ELR (cell line): ENCODE data around the gene CYP2A6.
"Not testable (repeated sequence)": the region's sequence is repeated elsewhere in the genome, so short reads cannot be mapped to it uniquely, and the experiment has no call there.

Experiments
- DNase-seq: peaks from one replicate; pipeline ENCODE4 v3.0.0-alpha.2; 2015; ENCODE audit warnings: low read depth

The CYP2A6 gene

GRCh38 chr19:40843653-40844052 is 6.6 kb downstream of the CYP2A6 start:
- DNase-seq = not testable (repeated sequence)

GRCh38 chr19:40842997-40843652 is 7.1 kb downstream of the CYP2A6 start:
- not testable (repeated sequence) for DNase-seq

- not testable (repeated sequence) for DNase-seq
These were observed 8.2 kb downstream of the CYP2A6 start for GRCh38 chr19:40842012-40842411.

- not testable (repeated sequence) for DNase-seq
These were observed 11.8 kb downstream of the CYP2A6 start for GRCh38 chr19:40838477-40838876.

GRCh38 chr19:40836754-40837429 is 13.4 kb downstream of the CYP2A6 start:
- no peak for DNase-seq

GRCh38 chr19:40833728-40834533 is 16.3 kb downstream of the CYP2A6 start:
- DNase-seq = not testable (repeated sequence)

GRCh38 chr19:40832431-40832790 is 17.8 kb downstream of the CYP2A6 start:
- not testable (repeated sequence) for DNase-seq

- DNase-seq = peak; percentile 80
These were observed 18.5 kb downstream of the CYP2A6 start for GRCh38 chr19:40831502-40832430.

GRCh38 chr19:40830741-40831140 is 19.5 kb downstream of the CYP2A6 start:
- DNase-seq = not testable (repeated sequence)

GRCh38 chr19:40829205-40829604 is 21.0 kb downstream of the CYP2A6 start:
- DNase-seq = no peak

GRCh38 chr19:40827386-40828247 is 22.6 kb downstream of the CYP2A6 start:
- DNase-seq = no peak

GRCh38 chr19:40826699-40827385 is 23.4 kb downstream of the CYP2A6 start:
- not testable (repeated sequence) for DNase-seq

GRCh38 chr19:40826312-40826698 is 23.9 kb downstream of the CYP2A6 start:
- not testable (repeated sequence) for DNase-seq

GRCh38 chr19:40825460-40826095 is 24.7 kb downstream of the CYP2A6 start:
- DNase-seq = not testable (repeated sequence)

GRCh38 chr19:40824916-40825315 is 25.3 kb downstream of the CYP2A6 start:
- not testable (repeated sequence) for DNase-seq

- DNase-seq = not testable (repeated sequence)
These were observed 27.3 kb downstream of the CYP2A6 start for GRCh38 chr19:40822704-40823553.

GRCh38 chr19:40822161-40822560 is 28.1 kb downstream of the CYP2A6 start:
- DNase-seq = no peak

GRCh38 chr19:40819479-40820234 is 30.6 kb downstream of the CYP2A6 start:
- peak; percentile 32 for DNase-seq
